ENCODE results near the gene ACER3. TPM values are rescaled to one million over a fixed set of nuclear protein-coding genes. Genes with fewer than 3 reads are reported as not detected.

ACER3 gene
- total RNA-seq, 2 donors from 2014 or later = 38.9 to 55.5 TPM

GRCh38 chr11:77074626-77075221 lies 214.0 kb downstream of the ACER3 start:
- intact Hi-C loops (cut with DNase I, micrococcal nuclease) = no loop called here
- peak; percentile 1 for ATAC-seq
- peak in 1 of 2 donors; percentile 43 for DNase-seq

GRCh38 chr11:77075425-77075905 lies 214.7 kb downstream of the ACER3 start:
- DNase-seq (peak; percentile 64 to 84), ATAC-seq (peak; percentile 73)
- intact Hi-C loops (cut with DNase I, micrococcal nuclease) = no loop called here

Other genes with a start within 250 kb of the ACER3 start
- gene LRRC32, start 190.2 kb upstream of the ACER3 start, total RNA-seq = 10 to 100 TPM; 12.5 to 15.6 TPM
- 10 to 100 TPM; 38.4 to 42.6 TPM for gene TSKU, start 77.6 kb upstream of the ACER3 start, total RNA-seq
- gene B3GNT6, start 173.5 kb downstream of the ACER3 start, total RNA-seq = 100 to 1,000 TPM; 107 to 134 TPM
- 100 to 1,000 TPM; 219 to 339 TPM for gene CAPN5, start 206.1 kb downstream of the ACER3 start, total RNA-seq
- gene OMP, start 241.9 kb downstream of the ACER3 start, total RNA-seq = 10 to 100 TPM in 1 of 2 donors, 1 to 10 TPM in 1; 7.1 to 11.9 TPM

All from left colon (tissue), 2 donors.